PC-9 (cell line): Measurements from ENCODE around the gene ASB6. TPM values are rescaled to one million over a fixed set of nuclear protein-coding genes. Genes with fewer than 3 reads are reported as not detected.
"Not testable (repeated sequence)": the region's sequence is repeated elsewhere in the genome, so short reads cannot be mapped to it uniquely, and the experiment has no call there.

Experiments used
- BruUV-seq: library from RNA; stranded (reverse); fragments of 400-500 nt; replicated peaks from 2 replicates; lab custom pipeline; 2021; lab: Mats Ljungman, UMichigan
- CTCF ChIA-PET: fragments of 300-600 bp; sonication (Branson Sonifier 250); formaldehyde crosslinking; loops from one replicate; lab custom pipeline; 2022; ENCODE audit warnings: antibody characterized with exemption; lab: Charles Lee
- POLR2A ChIA-PET: fragments of 300-600 bp; sonication (Branson Sonifier 250); formaldehyde crosslinking; loops from one replicate; lab custom pipeline; 2022; ENCODE audit warnings: antibody characterized with exemption; ENCODE audit not compliant: unreplicated experiment; lab: Charles Lee
- DNase-seq, 2 experiments: peaks; one replicate each; pipeline versions ENCODE4 v3.0.0 to v3.0.0-alpha.2; 2015 to 2022; ENCODE audit warnings: mixed read lengths in 1 of 2
- H2AFZ ChIP-seq: fragments of 200-600 bp; sonication (generic); 2 replicates; pipeline ENCODE4 v1.8.1; 2017; ENCODE audit warnings: antibody characterized with exemption
- H3F3A ChIP-seq: fragments of 200-600 bp; sonication (generic); 2 replicates; pipeline ENCODE4 v1.8.1; 2017; ENCODE audit warnings: antibody characterized with exemption, mild to moderate bottlenecking, low read depth; ENCODE audit not compliant: insufficient read depth
- H3K27ac ChIP-seq: fragments of 200-600 bp; sonication (generic); 2 replicates; pipeline ENCODE4 v1.6.1; 2016; ENCODE audit warnings: mixed run types
- H3K27me3 ChIP-seq: fragments of 200-600 bp; sonication (generic); 2 replicates; pipeline ENCODE4 v1.6.1; 2016; ENCODE audit warnings: low read depth, mixed run types; ENCODE audit not compliant: insufficient read depth
- H3K36me3 ChIP-seq: fragments of 200-600 bp; sonication (generic); 2 replicates; pipeline ENCODE4 v1.6.1; 2016; ENCODE audit warnings: low read depth, mixed run types
- H3K4me1 ChIP-seq: fragments of 200-600 bp; sonication (generic); replicated peaks from 2 replicates; pipeline ENCODE4 v1.6.1; 2016; ENCODE audit warnings: mixed run types; ENCODE audit not compliant: insufficient read depth
- H3K4me2 ChIP-seq: fragments of 200-600 bp; sonication (generic); 2 replicates; pipeline ENCODE4 v1.6.1; 2017; ENCODE audit warnings: mixed run types
- H3K4me3 ChIP-seq: fragments of 200-600 bp; sonication (generic); 2 replicates; pipeline ENCODE4 v1.6.1; 2016; ENCODE audit warnings: mixed run types
- H3K79me2 ChIP-seq: fragments of 200-600 bp; sonication (generic); 2 replicates; pipeline ENCODE4 v1.6.1; 2017; ENCODE audit warnings: low read depth, mixed run types
- H3K9me2 ChIP-seq: fragments of 200-600 bp; sonication (generic); 2 replicates; pipeline ENCODE4 v1.8.1; 2017; ENCODE audit warnings: mild to moderate bottlenecking; ENCODE audit not compliant: insufficient read depth
- H3K9me3 ChIP-seq: fragments of 200-600 bp; sonication (generic); 2 replicates; pipeline ENCODE4 v1.8.1; 2016; ENCODE audit warnings: low read depth; ENCODE audit not compliant: insufficient read depth
- H4K20me1 ChIP-seq: fragments of 200-600 bp; sonication (generic); 2 replicates; pipeline ENCODE4 v1.8.1; 2017; ENCODE audit not compliant: insufficient read depth
- EZH2 ChIP-seq: fragments of 200-600 bp; sonication (generic); IDR thresholded peaks from 2 replicates; pipeline ENCODE4 v1.8.0; 2017; ENCODE audit warnings: antibody characterized with exemption, low read depth
- intact Hi-C: fragments of 100-400 bp; cut with micrococcal nuclease; formaldehyde crosslinking; loops from one replicate; pipeline ENCODE4 v1.10.0; 2022; ENCODE audit not compliant: unreplicated experiment
- total RNA-seq: library from RNA; stranded (reverse); gene quantifications from 2 replicates; pipeline ENCODE4 v1.2.3, GENCODE V29; 2021
- TF ChIP-seq, protein P1 (sequence below): fragments of 200-600 bp; sonication (generic); conservative IDR thresholded peaks from 2 replicates; pipeline ENCODE4 v1.6.1; 2017; ENCODE audit warnings: mixed run types, antibody characterized with exemption, mild to moderate bottlenecking, moderate library complexity

The ASB6 gene
- total RNA-seq, 1 experiment from 2014 or later: 20.2 TPM

DNA sequence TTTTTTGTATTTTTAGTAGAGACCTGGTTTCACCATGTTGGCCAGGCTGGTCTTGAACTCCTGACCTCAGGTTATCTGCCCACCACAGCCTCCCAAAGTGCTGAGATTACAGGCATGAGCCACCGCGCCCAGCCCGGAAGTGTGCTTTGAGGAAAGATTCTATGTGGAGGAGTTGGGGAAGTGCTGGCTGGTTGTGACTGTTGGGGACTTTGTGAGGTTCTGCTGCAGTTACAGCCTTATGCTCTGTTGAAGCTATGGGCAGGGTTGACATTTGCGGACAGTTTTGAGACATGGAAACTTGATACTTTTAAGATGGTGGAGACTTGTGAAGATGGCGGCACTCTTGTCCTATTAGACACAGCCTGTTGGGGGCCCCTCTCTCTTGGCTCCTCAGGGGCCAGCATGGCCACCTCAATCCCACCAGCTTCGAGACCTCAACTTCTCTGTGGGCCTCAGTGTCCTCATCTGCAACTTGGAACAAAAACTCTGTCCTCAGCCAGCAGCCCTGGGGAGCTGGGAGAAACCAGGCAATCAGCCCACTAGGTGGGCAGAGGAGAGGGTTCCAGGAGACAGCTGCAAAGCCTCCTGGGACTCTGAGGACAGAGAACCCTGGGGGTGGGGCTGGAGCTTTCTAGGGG is 45.9 kb downstream of the ASB6 start:
- CTCF ChIA-PET: interaction anchor here (1.1 kb wide), 1 partner anchor 317 kb away, joined by 9 read pairs; no protein-coding TSS in a partner anchor
- TF ChIP-seq, protein P1, sequence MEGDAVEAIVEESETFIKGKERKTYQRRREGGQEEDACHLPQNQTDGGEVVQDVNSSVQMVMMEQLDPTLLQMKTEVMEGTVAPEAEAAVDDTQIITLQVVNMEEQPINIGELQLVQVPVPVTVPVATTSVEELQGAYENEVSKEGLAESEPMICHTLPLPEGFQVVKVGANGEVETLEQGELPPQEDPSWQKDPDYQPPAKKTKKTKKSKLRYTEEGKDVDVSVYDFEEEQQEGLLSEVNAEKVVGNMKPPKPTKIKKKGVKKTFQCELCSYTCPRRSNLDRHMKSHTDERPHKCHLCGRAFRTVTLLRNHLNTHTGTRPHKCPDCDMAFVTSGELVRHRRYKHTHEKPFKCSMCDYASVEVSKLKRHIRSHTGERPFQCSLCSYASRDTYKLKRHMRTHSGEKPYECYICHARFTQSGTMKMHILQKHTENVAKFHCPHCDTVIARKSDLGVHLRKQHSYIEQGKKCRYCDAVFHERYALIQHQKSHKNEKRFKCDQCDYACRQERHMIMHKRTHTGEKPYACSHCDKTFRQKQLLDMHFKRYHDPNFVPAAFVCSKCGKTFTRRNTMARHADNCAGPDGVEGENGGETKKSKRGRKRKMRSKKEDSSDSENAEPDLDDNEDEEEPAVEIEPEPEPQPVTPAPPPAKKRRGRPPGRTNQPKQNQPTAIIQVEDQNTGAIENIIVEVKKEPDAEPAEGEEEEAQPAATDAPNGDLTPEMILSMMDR: no peak
- no peak for TF ChIP-seq EZH2
- Histone ChIP-seq H3K27ac (no peak overlapping the region), H3F3A (peaks cover 22% of the 10 kb centered on the region; the same call in 1 of the 2 replicates), H3K4me3 (no peak overlapping the region), H2AFZ (no peak overlapping the region), H3K9me2 (no peaks in the 10 kb centered on the region), H3K4me1 (peaks cover 34% of the 10 kb centered on the region), H3K9me3 (no peaks in the 10 kb centered on the region), H3K79me2 (no peaks in the 10 kb centered on the region), H3K27me3 (no peaks in the 10 kb centered on the region), H3K36me3 (no peaks in the 10 kb centered on the region), H4K20me1 (no peaks in the 10 kb centered on the region), H3K4me2 (peak overlapping the region; percentile 81; the same call in 1 of the 2 replicates)
- no peak for DNase-seq
- intact Hi-C loops: no loop called here
- BruUV-seq: no TSS peak
- POLR2A ChIA-PET: interaction anchor here (0.7 to 1.8 kb wide), 2 partner anchors 25 to 164 kb away, joined by 4 to 14 read pairs; no protein-coding TSS in a partner anchor

DNA sequence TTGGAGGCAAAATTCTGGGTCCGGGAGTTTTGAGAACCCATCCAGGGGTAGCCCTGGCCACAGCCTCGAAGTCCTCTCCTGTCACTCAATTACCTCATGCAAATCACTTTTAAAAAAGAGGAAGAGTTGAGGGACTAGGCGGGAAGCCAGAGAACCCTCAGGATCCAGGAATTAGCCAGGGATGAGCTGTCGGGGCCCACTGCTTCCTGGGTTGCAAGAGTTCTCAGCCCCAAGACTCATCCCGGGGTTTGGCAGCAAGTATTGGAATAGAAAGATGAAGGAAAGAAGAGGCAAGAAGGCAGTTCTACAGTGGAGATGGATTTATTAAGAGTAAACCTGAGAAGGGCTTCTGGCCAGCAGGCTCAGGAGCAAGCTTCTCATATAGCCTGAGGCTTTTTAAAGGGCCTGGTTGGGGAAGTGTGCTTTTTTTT is 46.6 kb downstream of the ASB6 start:
- Histone ChIP-seq H2AFZ (no peak overlapping the region), H3F3A (peaks cover 22% of the 10 kb centered on the region; the same call in 1 of the 2 replicates), H3K4me2 (no peak overlapping the region), H3K27me3 (no peaks in the 10 kb centered on the region), H3K9me2 (no peaks in the 10 kb centered on the region), H3K4me3 (no peak overlapping the region), H3K9me3 (no peaks in the 10 kb centered on the region), H3K27ac (no peak overlapping the region), H4K20me1 (no peaks in the 10 kb centered on the region), H3K79me2 (no peaks in the 10 kb centered on the region), H3K4me1 (peaks cover 32% of the 10 kb centered on the region), H3K36me3 (no peaks in the 10 kb centered on the region)
- CTCF ChIA-PET: interaction anchor here (0.6 to 1.1 kb wide), 2 partner anchors 316 to 424 kb away, joined by 4 to 9 read pairs; no protein-coding TSS in a partner anchor
- no peak for TF ChIP-seq EZH2
- TF ChIP-seq, protein P1: no peak
- no peak for DNase-seq
- intact Hi-C loops: no loop called here
- POLR2A ChIA-PET: no interaction called here
- no TSS peak for BruUV-seq

DNA sequence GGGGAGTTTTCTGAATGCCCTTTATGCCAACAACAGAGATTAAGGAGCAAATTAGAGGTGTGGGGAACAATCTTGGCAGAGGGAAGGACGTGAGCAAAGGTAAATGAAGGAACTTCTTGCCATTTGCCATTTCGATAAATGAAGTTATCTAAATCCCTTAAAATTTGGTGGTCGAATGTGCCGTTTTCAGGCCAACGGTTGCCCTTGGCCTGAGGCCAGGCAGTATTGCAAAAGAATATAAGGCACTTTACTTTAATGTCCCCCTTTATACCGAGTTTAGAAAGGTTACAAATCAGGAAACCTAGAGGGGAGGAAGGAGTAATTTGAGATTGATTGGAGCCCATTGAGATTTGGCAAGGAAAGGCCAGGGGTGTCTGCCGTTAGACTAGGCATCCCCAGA is 47.3 kb downstream of the ASB6 start:
- BruUV-seq: no TSS peak
- Histone ChIP-seq H3K27me3 (no peaks in the 10 kb centered on the region), H2AFZ (no peak overlapping the region), H3K36me3 (no peaks in the 10 kb centered on the region), H3K4me1 (peaks cover 26% of the 10 kb centered on the region), H4K20me1 (no peaks in the 10 kb centered on the region), H3F3A (peaks cover 22% of the 10 kb centered on the region; the same call in 1 of the 2 replicates), H3K9me2 (no peaks in the 10 kb centered on the region), H3K4me2 (no peak overlapping the region), H3K79me2 (no peaks in the 10 kb centered on the region), H3K4me3 (no peak overlapping the region), H3K27ac (no peak overlapping the region), H3K9me3 (no peaks in the 10 kb centered on the region)
- CTCF ChIA-PET: no interaction called here
- POLR2A ChIA-PET: no interaction called here
- TF ChIP-seq, protein P1: no peak
- TF ChIP-seq EZH2: no peak
- intact Hi-C loops: no loop called here
- DNase-seq: no peak

DNA sequence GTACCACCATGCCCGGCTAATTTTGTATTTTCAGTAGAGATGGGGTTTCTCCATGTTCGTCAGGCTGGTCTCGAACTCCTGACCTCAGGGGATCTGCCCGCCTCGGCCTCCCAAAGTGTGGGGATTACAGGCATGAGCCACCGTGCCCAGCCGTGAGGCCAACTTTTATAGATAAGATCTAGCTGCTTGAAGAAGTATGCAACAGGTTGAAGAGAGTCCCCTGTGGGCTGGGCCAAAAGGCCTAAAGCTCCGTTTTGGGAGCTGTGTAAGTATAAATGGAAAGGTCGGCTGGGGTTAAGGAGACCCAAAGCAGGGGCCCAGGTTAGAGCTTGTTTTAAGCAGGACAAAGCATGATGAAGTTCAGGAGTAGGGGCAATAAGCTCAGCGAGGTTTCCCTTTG is 49.2 kb downstream of the ASB6 start:
- DNase-seq, H4K20me1 ChIP-seq, H3K4me3 ChIP-seq, intact Hi-C loops, BruUV-seq, H2AFZ ChIP-seq, H3K79me2 ChIP-seq, H3K9me2 ChIP-seq, H3K9me3 ChIP-seq, H3K27me3 ChIP-seq, H3K36me3 ChIP-seq, H3K4me2 ChIP-seq, H3K27ac ChIP-seq, CTCF ChIA-PET: not testable (repeated sequence)
- POLR2A ChIA-PET: interaction anchor here (0.6 to 0.7 kb wide), 2 partner anchors 109 to 860 kb away, joined by 5 read pairs; no protein-coding TSS in a partner anchor
- Histone ChIP-seq H3F3A (peaks cover 11% of the 10 kb centered on the region; the same call in 1 of the 2 replicates), H3K4me1 (peaks cover 16% of the 10 kb centered on the region)
